GM21367 (cell line): ENCODE measurements around the gene CCDC138.

Experiments used
- ATAC-seq: cut with Tn5 transposase; IDR thresholded peaks from one replicate; pipeline ENCODE4 v1.9.1; 2021; ENCODE audit not compliant: unreplicated experiment

The CCDC138 gene

DNA sequence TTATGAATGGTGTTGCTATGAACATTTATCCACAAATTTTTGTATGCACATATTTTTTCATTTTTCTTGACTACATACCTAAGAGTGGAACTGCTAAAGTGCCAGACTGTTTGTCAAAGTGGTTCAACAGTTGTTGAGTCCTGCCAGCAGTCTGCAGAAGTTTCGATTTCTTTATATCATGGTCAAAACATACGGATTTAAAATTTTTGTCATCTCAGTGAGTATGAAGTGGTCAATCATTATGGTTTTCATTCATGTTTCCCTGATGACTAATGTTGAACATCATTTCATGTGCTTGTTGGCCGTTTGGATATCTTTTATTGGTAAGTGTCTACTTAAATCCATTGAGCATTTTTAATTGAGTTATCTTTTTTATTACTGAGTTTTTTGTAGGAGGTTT lies 39.2 kb downstream of the CCDC138 start:
- ATAC-seq: no peak

GRCh38 chr2:108829578-108830310 lies 43.2 kb downstream of the CCDC138 start:
- ATAC-seq: no peak

- no peak for ATAC-seq
Observed at GRCh38 chr2:108833219-108833618, 46.6 kb downstream of the CCDC138 start.

- ATAC-seq: no peak
Observed at GRCh38 chr2:108834620-108835019, 48.0 kb downstream of the CCDC138 start.

- ATAC-seq: no peak
Observed at GRCh38 chr2:108835040-108835439, 48.5 kb downstream of the CCDC138 start.

DNA sequence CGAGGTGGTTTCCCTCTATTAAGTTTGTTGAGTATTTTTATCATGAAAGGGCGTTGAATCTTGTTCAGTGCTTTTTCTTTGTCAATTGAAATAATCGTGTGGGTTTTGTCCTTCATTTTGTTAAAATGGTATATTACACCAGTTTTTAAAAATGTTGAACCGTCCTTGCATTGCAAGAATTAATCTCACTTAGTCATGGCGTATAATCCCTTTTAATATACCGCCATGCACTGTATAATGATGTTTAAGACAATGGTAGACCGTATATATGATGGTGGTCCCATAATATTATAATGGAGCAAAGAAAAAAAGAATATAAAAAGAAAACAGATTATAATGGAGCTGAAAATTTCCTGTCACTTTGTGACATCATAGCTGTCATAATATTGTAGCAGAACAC lies 50.6 kb downstream of the CCDC138 start:
- no peak for ATAC-seq

DNA sequence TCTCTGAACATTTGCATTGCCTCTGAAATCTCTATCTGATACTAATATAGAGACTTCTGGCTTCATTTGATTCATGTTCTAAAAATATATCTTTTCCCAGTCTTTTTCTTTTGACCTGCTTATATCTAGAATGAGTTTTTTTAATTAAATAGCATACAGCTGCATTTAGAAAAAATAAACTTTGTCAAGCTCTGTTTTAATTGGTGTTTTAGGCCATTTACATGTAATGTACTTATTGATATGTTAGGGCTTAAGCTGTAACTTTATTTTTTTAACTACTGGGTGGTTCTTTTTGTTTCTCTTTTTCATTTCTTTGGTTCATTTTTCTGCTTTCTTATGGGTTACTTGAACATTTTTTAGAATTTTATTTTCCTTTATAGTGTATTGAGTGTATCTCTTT lies 54.9 kb downstream of the CCDC138 start:
- ATAC-seq: no peak

GRCh38 chr2:108845923-108846322 lies 59.4 kb downstream of the CCDC138 start:
- no peak for ATAC-seq

DNA sequence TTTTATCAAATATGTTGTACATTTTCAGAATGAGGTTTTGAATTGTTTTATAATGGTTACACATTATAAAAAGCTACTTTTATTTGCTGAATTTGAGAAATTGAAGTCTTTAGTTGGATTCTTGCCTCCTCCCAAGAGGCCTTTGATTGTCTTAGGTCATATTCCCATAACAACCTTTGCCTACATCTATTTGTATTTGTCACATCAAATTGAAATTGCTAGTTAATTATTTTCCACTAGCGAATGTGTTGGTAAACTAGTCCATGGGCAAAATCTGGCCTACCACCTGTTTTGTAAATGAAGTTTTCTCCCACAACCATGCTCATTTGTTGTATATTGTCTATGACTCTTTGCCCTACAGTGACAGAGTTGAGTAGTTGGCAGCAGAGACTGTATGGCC lies 60.4 kb downstream of the CCDC138 start:
- no peak for ATAC-seq

GRCh38 chr2:108852375-108852774 lies 65.8 kb downstream of the CCDC138 start:
- ATAC-seq: no peak

DNA sequence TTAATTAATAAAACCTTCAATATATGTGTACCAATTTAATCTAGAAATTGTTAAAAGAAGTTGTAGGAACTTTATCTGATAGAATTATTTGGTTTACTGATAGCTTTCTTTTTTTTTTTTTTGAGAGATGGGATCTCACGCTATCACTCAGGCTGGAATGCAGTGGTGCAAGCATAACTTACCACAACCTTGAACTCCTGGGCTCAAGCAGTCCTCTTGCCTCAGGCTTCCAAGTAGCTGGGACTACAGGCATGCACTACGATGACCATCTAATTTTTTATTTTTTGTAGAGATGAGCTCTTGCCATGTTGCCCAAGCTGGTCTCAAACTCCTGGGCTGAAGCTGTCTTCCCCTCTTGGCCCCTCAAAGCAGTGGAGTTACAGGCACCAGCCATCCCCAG lies 66.8 kb downstream of the CCDC138 start:
- ATAC-seq: no peak

- no peak for ATAC-seq
Observed at GRCh38 chr2:108854484-108854883, 67.9 kb downstream of the CCDC138 start.

- ATAC-seq: no peak
Observed at GRCh38 chr2:108855194-108855593, 68.6 kb downstream of the CCDC138 start.

DNA sequence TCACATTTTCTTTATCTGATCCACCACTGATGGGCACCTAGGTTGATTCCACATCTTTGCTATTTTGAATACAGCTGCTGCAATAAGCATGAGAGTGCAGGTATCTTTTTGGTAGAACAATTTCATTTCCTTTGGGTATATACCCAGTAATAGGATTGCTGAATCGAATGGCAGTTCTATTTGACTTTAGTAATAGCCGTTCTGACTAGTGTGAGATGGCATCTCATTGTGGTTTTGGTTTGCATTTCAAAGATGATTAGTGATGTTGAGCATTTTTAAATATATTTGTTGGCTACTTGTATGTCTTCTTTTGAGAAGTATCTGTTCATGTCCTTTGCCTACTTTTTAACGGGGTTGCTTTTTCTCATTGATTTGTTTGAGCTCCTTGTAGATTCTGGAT lies 72.3 kb downstream of the CCDC138 start:
- ATAC-seq: no peak

DNA sequence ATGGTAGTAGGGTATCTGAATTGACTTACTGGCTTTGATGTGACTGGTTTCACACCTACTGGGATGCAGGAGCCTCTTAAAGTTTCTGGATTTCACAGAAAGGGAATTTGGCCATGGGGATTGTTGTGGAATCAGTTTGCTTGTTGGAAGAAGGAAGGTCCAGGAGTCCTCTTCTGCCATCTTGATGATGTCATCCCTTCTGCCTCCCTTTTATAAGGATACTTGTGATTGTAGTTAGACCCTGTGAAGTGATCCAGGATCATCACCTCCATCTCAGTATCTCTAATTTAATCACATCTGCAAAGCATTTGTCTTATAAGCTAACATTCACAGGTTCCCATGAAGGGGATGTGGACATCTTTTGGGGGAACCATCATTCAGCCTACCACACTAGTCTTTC lies 79.5 kb downstream of the CCDC138 start:
- ATAC-seq: no peak

GRCh38 chr2:108868911-108869310 lies 82.3 kb downstream of the CCDC138 start:
- ATAC-seq: no peak

- no peak for ATAC-seq
Observed at GRCh38 chr2:108869542-108869941, 83.0 kb downstream of the CCDC138 start.

- no peak for ATAC-seq
Observed at GRCh38 chr2:108870069-108870644, 83.6 kb downstream of the CCDC138 start.

GRCh38 chr2:108877506-108877905 lies 90.9 kb downstream of the CCDC138 start:
- no peak for ATAC-seq

- no peak for ATAC-seq
Observed at GRCh38 chr2:108878276-108878675, 91.7 kb downstream of the CCDC138 start.

DNA sequence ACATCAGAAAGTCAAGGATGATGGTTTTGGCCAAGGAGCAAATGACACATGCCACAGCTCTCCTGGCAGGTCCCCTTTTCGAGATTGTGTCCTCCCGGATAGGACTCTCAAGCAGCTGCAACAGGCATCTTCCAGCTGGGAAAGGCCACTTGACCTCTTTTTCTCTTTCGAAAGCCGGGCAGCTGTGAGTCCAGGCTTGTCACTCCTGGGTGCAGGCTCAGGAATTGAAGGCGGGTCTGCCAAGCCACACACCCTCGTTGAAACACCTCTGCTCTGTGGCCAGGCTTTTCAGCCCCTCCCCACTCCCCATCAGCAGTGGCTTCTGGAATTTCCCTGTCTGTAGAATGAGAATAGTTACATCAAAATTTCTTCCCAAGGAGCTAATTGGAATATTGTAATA lies 98.0 kb downstream of the CCDC138 start:
- no peak for ATAC-seq

GRCh38 chr2:108889907-108890306 lies 103.3 kb downstream of the CCDC138 start:
- ATAC-seq: no peak

GRCh38 chr2:108893277-108893676 lies 106.7 kb downstream of the CCDC138 start:
- ATAC-seq: no peak
